Activated naive CD4-positive, alpha-beta T cell treated with anti-CD3 and anti-CD28 coated beads for 36 hours (primary cell): ENCODE data around the gene RTL10. TPM values are rescaled to one million over a fixed set of nuclear protein-coding genes. Genes with fewer than 3 reads are reported as not detected.
"Not testable (repeated sequence)": the region's sequence is repeated elsewhere in the genome, so short reads cannot be mapped to it uniquely, and the experiment has no call there.

Experiments used
- CTCF ChIA-PET: fragments of 350-600 bp; sonication (Branson Sonifier 250); formaldehyde crosslinking; loops from one replicate; lab custom pipeline; 2021; ENCODE audit warnings: antibody characterized with exemption; lab: Charles Lee
- DNase-seq: peaks from one replicate; pipeline ENCODE4 v3.0.0-alpha.2; 2020
- H3K27ac Mint-ChIP-seq: one replicate; pipeline ENCODE4 v1.8.0; 2021; ENCODE audit warnings: mild to moderate bottlenecking, mixed read lengths
- H3K27me3 Mint-ChIP-seq: one replicate; pipeline ENCODE4 v1.8.0; 2021; ENCODE audit warnings: low read depth, mixed read lengths
- H3K36me3 Mint-ChIP-seq: one replicate; pipeline ENCODE4 v1.8.0; 2021; ENCODE audit warnings: low read depth, mixed read lengths
- H3K4me1 Mint-ChIP-seq: one replicate; pipeline ENCODE4 v1.8.0; 2021; ENCODE audit warnings: low read depth, mixed read lengths
- H3K4me3 Mint-ChIP-seq: one replicate; pipeline ENCODE4 v1.8.0; 2021; ENCODE audit warnings: mild to moderate bottlenecking, moderate library complexity, mixed read lengths
- H3K9me3 Mint-ChIP-seq: one replicate; pipeline ENCODE4 v1.8.0; 2021; ENCODE audit warnings: mixed read lengths
- intact Hi-C: fragments of 100-400 bp; cut with micrococcal nuclease; formaldehyde crosslinking; loops from one replicate; pipeline ENCODE4 v1.15.1; 2023
- total RNA-seq, 2 experiments: library from RNA; stranded (reverse); gene quantifications; one replicate each; pipeline ENCODE4 v1.2.3, GENCODE V29; 2021

Gene RTL10
- total RNA-seq, 2 experiments from 2014 or later = 10.9 to 11.9 TPM

GRCh38 chr22:19843107-19843856 is 11.4 kb downstream of the RTL10 start:
- CTCF ChIA-PET = no interaction called here
- Mint-ChIP-seq H3K27me3 (no peaks in the 10 kb centered on the region), H3K4me1 (peaks cover 20% of the 10 kb centered on the region), H3K9me3 (no peaks in the 10 kb centered on the region), H3K4me3 (no peak overlapping the region), H3K27ac (no peak overlapping the region), H3K36me3 (peaks cover 5% of the 10 kb centered on the region)
- intact Hi-C loops = no loop called here
- DNase-seq = no peak

GRCh38 chr22:19842393-19843106 is 12.1 kb downstream of the RTL10 start:
- H3K4me1 Mint-ChIP-seq = peaks cover 20% of the 10 kb centered on the region
- intact Hi-C loops = no loop called here
- no peak overlapping the region for H3K27ac Mint-ChIP-seq
- H3K36me3 Mint-ChIP-seq = peaks cover 4% of the 10 kb centered on the region
- H3K4me3 Mint-ChIP-seq = no peak overlapping the region
- no peaks in the 10 kb centered on the region for H3K27me3 Mint-ChIP-seq
- H3K9me3 Mint-ChIP-seq = no peaks in the 10 kb centered on the region
- CTCF ChIA-PET = no interaction called here
- no peak for DNase-seq

- intact Hi-C loops = no loop called here
- peaks cover 20% of the 10 kb centered on the region for H3K4me1 Mint-ChIP-seq
- H3K27ac Mint-ChIP-seq = no peak overlapping the region
- no peaks in the 10 kb centered on the region for H3K9me3 Mint-ChIP-seq
- H3K27me3 Mint-ChIP-seq = no peaks in the 10 kb centered on the region
- DNase-seq = no peak
- CTCF ChIA-PET = interaction anchor here (0.6 to 0.9 kb wide), 2 partner anchors 68 to 163 kb away, joined by 3 to 4 read pairs; no protein-coding TSS in a partner anchor
- no peak overlapping the region for H3K4me3 Mint-ChIP-seq
- H3K36me3 Mint-ChIP-seq = no peaks in the 10 kb centered on the region
These were observed 12.9 kb downstream of the RTL10 start for GRCh38 chr22:19841641-19842392.

GRCh38 chr22:19840955-19841640 is 13.6 kb downstream of the RTL10 start:
- Mint-ChIP-seq H3K27ac (no peak overlapping the region), H3K9me3 (no peaks in the 10 kb centered on the region), H3K4me1 (peaks cover 24% of the 10 kb centered on the region), H3K27me3 (no peaks in the 10 kb centered on the region), H3K4me3 (no peak overlapping the region), H3K36me3 (peaks cover 2% of the 10 kb centered on the region)
- no peak for DNase-seq
- intact Hi-C loops = no loop called here
- CTCF ChIA-PET = interaction anchor here (0.6 to 0.9 kb wide), 3 partner anchors 26 to 163 kb away, joined by 3 to 4 read pairs (median 3); no protein-coding TSS in a partner anchor

GRCh38 chr22:19840059-19840458 is 14.6 kb downstream of the RTL10 start:
- CTCF ChIA-PET = no interaction called here
- peaks cover 18% of the 10 kb centered on the region for H3K4me1 Mint-ChIP-seq
- H3K9me3 Mint-ChIP-seq = no peaks in the 10 kb centered on the region
- intact Hi-C loops = no loop called here
- H3K4me3 Mint-ChIP-seq = no peak overlapping the region
- H3K36me3 Mint-ChIP-seq = peaks cover 2% of the 10 kb centered on the region
- H3K27ac Mint-ChIP-seq = no peak overlapping the region
- no peak for DNase-seq
- no peaks in the 10 kb centered on the region for H3K27me3 Mint-ChIP-seq

GRCh38 chr22:19837915-19838314 is 16.8 kb downstream of the RTL10 start:
- Mint-ChIP-seq H3K27me3 (no peaks in the 10 kb centered on the region), H3K4me1 (peaks cover 15% of the 10 kb centered on the region), H3K9me3 (no peaks in the 10 kb centered on the region), H3K27ac (no peak overlapping the region), H3K36me3 (peaks cover 2% of the 10 kb centered on the region), H3K4me3 (no peak overlapping the region)
- CTCF ChIA-PET = no interaction called here
- intact Hi-C loops = no loop called here
- no peak for DNase-seq

- CTCF ChIA-PET = no interaction called here
- Mint-ChIP-seq H3K27me3 (no peaks in the 10 kb centered on the region), H3K27ac (no peak overlapping the region), H3K9me3 (no peaks in the 10 kb centered on the region), H3K4me3 (no peak overlapping the region), H3K4me1 (peaks cover 21% of the 10 kb centered on the region), H3K36me3 (peaks cover 2% of the 10 kb centered on the region)
- intact Hi-C loops = no loop called here
- no peak for DNase-seq
These were observed 18.2 kb downstream of the RTL10 start for GRCh38 chr22:19836512-19836911.

- no peaks in the 10 kb centered on the region for H3K9me3 Mint-ChIP-seq
- no peak overlapping the region for H3K27ac Mint-ChIP-seq
- H3K4me1 Mint-ChIP-seq = peaks cover 23% of the 10 kb centered on the region
- CTCF ChIA-PET = no interaction called here
- intact Hi-C loops = no loop called here
- H3K36me3 Mint-ChIP-seq = peaks cover 2% of the 10 kb centered on the region
- H3K4me3 Mint-ChIP-seq = no peak overlapping the region
- H3K27me3 Mint-ChIP-seq = no peaks in the 10 kb centered on the region
- no peak for DNase-seq
These were observed 20.1 kb downstream of the RTL10 start for GRCh38 chr22:19834599-19834998.

- H3K27me3 Mint-ChIP-seq, DNase-seq, H3K4me3 Mint-ChIP-seq, intact Hi-C loops, H3K27ac Mint-ChIP-seq, H3K36me3 Mint-ChIP-seq, H3K9me3 Mint-ChIP-seq: not testable (repeated sequence)
- CTCF ChIA-PET = interaction anchor here (0.6 to 2.3 kb wide), 2 partner anchors 75 to 103 kb away, joined by 3 to 8 read pairs; no protein-coding TSS in a partner anchor
- H3K4me1 Mint-ChIP-seq = peaks cover 23% of the 10 kb centered on the region
These were observed 21.3 kb downstream of the RTL10 start for GRCh38 chr22:19833327-19833726.

- intact Hi-C loops = no loop called here
- H3K9me3 Mint-ChIP-seq = no peaks in the 10 kb centered on the region
- no peak overlapping the region for H3K27ac Mint-ChIP-seq
- H3K4me3 Mint-ChIP-seq = no peak overlapping the region
- H3K4me1 Mint-ChIP-seq = peaks cover 23% of the 10 kb centered on the region
- CTCF ChIA-PET = interaction anchor here (0.6 to 2.3 kb wide), 4 partner anchors 34 to 107 kb away, joined by 3 to 8 read pairs (median 4); no protein-coding TSS in a partner anchor
- peaks cover 2% of the 10 kb centered on the region for H3K36me3 Mint-ChIP-seq
- DNase-seq = no peak
- no peaks in the 10 kb centered on the region for H3K27me3 Mint-ChIP-seq
These were observed 22.1 kb downstream of the RTL10 start for GRCh38 chr22:19832476-19833108.

GRCh38 chr22:19831979-19832378 is 22.7 kb downstream of the RTL10 start:
- H3K27ac Mint-ChIP-seq, intact Hi-C loops, H3K4me3 Mint-ChIP-seq, DNase-seq, H3K27me3 Mint-ChIP-seq, H3K36me3 Mint-ChIP-seq, H3K9me3 Mint-ChIP-seq: not testable (repeated sequence)
- CTCF ChIA-PET = interaction anchor here (0.7 to 2.3 kb wide), 3 partner anchors 34 to 102 kb away, joined by 3 to 8 read pairs (median 6); no protein-coding TSS in a partner anchor
- H3K4me1 Mint-ChIP-seq = peaks cover 23% of the 10 kb centered on the region
